Lower leg skin (tissue), 3 donors: ENCODE measurements around the gene ZNF385B.

Source experiments
- POLR2A ChIP-seq, 2 donors: fragments of 450-650 bp; IDR thresholded peaks; one replicate each; pipeline ENCODE4 v1.6.1; 2016 to 2017; ENCODE audit warnings: antibody characterized with exemption in 2 of 2, mild to moderate bottlenecking in 1 of 2, moderate library complexity in 1 of 2
- TF ChIP-seq, protein P1 (sequence below), 3 donors: fragments of 450-650 bp; IDR thresholded peaks; one replicate each; pipeline ENCODE4 v1.5.1; 2016; ENCODE audit warnings: antibody characterized with exemption in 3 of 3, mild to moderate bottlenecking in 3 of 3, moderate library complexity in 2 of 3

DNA sequence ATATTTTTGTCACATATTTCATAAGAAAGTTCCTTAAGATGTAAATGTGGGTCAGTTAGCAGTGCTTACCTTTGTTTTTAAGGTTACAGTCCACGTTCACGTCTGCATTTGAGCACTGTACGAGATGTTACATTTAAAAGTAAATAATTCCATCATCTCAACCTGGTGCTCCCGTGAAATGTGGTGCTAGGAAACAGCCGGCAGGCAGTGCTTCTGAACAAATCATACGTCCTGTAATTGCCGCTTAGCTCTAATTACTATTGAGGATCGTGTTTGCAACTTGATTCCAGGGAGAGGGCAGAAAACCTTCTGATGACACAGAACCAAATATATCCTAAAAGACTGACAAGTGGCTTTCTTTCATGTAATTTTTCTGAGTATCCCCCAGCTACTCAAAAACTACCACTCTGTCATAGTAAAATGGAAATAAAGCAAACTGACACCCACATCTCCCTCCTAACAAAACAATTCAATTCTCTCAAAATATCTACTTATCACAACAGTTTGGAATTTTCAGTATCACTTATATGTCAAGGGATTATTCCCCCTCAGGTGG is 299.0 kb downstream of the ZNF385B start:
- TF ChIP-seq, protein P1, sequence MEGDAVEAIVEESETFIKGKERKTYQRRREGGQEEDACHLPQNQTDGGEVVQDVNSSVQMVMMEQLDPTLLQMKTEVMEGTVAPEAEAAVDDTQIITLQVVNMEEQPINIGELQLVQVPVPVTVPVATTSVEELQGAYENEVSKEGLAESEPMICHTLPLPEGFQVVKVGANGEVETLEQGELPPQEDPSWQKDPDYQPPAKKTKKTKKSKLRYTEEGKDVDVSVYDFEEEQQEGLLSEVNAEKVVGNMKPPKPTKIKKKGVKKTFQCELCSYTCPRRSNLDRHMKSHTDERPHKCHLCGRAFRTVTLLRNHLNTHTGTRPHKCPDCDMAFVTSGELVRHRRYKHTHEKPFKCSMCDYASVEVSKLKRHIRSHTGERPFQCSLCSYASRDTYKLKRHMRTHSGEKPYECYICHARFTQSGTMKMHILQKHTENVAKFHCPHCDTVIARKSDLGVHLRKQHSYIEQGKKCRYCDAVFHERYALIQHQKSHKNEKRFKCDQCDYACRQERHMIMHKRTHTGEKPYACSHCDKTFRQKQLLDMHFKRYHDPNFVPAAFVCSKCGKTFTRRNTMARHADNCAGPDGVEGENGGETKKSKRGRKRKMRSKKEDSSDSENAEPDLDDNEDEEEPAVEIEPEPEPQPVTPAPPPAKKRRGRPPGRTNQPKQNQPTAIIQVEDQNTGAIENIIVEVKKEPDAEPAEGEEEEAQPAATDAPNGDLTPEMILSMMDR (IDR thresholded peaks at IDR 0.05) = no peak
- TF ChIP-seq POLR2A (IDR thresholded peaks at IDR 0.05) = no peak
